HG02885 (cell line): ENCODE measurements around the gene TMEM163.
"Not testable (repeated sequence)": the region's sequence is repeated elsewhere in the genome, so short reads cannot be mapped to it uniquely, and the experiment has no call there.

Experiments used
- ATAC-seq: cut with Tn5 transposase; IDR thresholded peaks from one replicate; pipeline ENCODE4 v1.9.1; 2021; ENCODE audit warnings: mild to moderate bottlenecking; ENCODE audit not compliant: unreplicated experiment, poor library complexity

TMEM163 gene

GRCh38 chr2:134724341-134724740 is 5.5 kb upstream of the TMEM163 start:
- ATAC-seq, result no peak

- not testable (repeated sequence) for ATAC-seq
Observed at GRCh38 chr2:134723742-134724141, 4.9 kb upstream of the TMEM163 start.

- ATAC-seq, result no peak
Observed at GRCh38 chr2:134722728-134723127, 3.9 kb upstream of the TMEM163 start.

DNA sequence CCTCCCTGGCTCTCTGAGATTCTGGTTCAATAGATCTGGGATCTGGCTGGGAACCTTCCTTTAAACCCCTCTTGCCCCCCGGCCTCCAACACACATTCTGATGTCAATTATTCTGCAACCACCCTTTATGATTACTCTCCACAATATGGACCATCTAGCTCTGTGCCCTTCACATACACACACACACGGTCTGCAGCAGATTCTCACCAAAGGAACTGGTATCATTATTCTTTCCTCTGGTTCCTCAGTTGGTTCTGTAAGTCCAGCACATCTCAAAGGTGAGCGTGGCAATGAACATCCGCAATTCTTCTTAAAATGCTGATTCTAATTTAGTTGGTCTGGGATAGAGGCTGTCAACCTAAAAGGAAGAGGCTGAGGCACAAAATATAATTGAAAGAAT is 2.8 kb upstream of the TMEM163 start:
- ATAC-seq, result no peak

- peak; percentile 40 for ATAC-seq
Observed at GRCh38 chr2:134718023-134718816, 580 bp downstream of the TMEM163 start.

- no peak for ATAC-seq
Observed at GRCh38 chr2:134717286-134718022, 1.3 kb downstream of the TMEM163 start.

DNA sequence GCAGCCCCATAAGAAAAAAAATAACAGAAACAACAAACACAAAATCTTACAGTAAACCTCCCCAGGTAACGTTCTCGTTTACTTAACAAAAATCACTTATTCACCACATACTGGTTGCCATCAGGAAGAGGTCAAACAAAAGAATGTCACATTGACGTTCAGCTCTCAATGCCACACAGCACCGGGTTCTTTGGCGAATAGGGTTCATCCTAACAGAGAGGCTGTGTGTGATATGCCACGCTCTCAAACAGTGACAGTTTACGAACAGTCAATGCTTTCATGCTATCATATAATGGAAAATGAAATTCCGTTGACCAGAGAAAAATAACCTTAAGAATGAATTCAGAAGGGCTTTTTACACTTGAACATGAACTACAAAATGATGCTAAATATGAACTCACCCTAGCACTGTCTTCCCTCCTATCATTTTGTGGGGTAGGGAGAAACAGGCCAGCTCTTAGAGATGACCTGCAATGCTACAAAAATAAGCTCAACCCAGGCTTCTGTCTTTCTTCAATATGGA is 2.0 kb downstream of the TMEM163 start:
- ATAC-seq, result no peak

- no peak for ATAC-seq
Observed at GRCh38 chr2:134715932-134716643, 2.7 kb downstream of the TMEM163 start.

DNA sequence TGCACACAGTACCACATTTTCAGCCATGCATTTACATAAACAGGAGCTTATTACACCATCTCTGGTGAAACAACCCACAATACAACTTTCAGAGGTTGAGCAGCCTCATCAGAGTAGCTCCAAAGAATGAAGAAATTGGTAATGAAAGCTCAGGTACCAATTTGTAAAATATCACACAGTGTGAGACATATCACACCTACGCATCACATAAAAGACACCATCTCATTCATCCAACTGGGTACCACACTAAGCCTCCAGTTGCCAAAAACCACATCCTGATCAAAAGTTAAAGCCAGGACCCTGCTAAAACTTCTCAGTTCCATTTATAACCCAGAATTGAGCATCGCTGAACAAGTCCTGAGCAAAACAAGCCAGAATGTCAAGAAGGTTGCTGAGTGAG is 4.6 kb downstream of the TMEM163 start:
- ATAC-seq, result peak; percentile 43

- no peak for ATAC-seq
Observed at GRCh38 chr2:134713606-134714005, 5.2 kb downstream of the TMEM163 start.

GRCh38 chr2:134713176-134713575 is 5.6 kb downstream of the TMEM163 start:
- no peak for ATAC-seq

GRCh38 chr2:134712736-134713135 is 6.1 kb downstream of the TMEM163 start:
- ATAC-seq, result no peak

DNA sequence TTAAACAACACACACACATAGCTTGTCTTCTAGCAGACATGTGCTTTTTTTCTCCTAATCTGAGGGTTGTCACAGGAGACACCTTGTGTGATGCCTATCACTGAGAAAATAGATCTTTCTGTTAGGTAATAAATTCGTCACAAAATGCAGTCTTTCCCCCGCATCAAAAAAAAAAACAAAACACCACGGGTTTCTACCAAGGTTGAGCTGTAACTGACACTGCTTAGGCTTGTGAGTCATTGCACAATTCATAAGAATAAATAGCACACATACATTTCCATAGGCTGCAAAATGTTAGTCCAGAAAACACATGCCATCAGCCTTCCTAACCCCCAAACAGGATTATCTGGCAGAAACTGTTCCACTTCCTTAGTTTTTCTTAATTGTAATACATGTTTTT is 6.5 kb downstream of the TMEM163 start:
- ATAC-seq, result no peak

- no peak for ATAC-seq
Observed at GRCh38 chr2:134711692-134712091, 7.1 kb downstream of the TMEM163 start.

GRCh38 chr2:134707330-134707676 is 11.5 kb downstream of the TMEM163 start:
- no peak for ATAC-seq

DNA sequence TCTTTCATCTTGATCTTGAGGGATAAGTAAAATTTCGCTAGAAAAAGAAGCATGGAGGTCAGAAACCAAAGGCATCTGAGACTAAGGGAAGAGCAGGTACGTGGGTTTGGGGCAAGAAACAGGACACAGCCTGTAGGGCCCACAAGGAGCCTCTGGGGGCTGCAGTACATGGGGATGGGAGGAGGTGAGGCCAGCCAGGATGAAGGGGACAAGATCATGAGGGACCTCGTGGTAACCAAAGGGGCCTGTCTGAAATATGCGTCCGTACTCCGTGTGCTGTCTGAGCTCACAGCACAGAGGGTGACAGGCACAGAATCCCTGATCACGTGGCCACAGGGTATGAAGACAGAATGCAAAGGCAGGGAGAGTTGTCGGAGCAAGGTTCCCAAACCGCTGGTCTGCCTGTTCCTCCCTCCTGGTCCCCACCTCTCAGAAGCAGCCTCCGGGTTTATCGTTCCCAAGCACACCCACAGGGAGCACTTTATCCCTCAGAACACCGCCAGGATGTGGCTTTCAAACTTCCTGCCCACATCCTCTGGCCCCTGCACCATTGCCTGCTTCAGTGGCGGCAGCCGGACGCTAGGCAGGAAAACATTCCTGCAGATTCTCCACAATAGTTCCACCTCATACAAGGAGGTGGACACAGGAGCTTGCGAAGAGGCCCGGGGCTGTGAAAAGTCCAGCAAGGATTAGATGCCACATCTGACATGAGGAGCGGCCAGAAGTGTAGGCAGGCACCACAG is 12.0 kb downstream of the TMEM163 start:
- ATAC-seq, result no peak

GRCh38 chr2:134705861-134706586 is 12.8 kb downstream of the TMEM163 start:
- ATAC-seq, result no peak

GRCh38 chr2:134704173-134704572 is 14.6 kb downstream of the TMEM163 start:
- no peak for ATAC-seq

GRCh38 chr2:134703426-134703825 is 15.4 kb downstream of the TMEM163 start:
- ATAC-seq, result no peak

DNA sequence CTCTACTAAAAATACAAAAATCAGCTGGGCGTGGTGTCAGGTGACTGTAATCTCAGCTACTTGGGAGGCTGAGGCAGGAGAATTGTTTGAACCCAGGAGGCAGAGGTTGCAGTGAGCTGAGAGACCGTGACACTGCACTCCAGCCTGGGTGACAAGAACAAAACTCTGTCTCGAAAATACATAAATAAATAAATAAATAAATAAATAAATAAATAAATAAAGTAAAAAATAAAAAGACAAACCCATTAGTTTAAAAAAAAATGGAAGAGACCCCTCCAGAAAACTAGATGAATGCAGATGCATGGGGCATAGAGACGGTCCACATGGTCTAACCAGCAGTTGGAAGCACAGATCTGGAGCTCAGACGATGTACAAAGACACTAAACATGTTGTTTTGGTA is 18.1 kb downstream of the TMEM163 start:
- ATAC-seq, result no peak
